CD4-positive, alpha-beta T cell treated with Interleukin-4 for 1 hour (primary cell): Measurements from ENCODE around the gene TFIP11.

Source experiments
- DNase-seq, 2 donors: peaks; one replicate each; pipeline ENCODE4 v3.0.0-alpha.2; 2020 to 2022

TFIP11 gene

GRCh38 chr22:26512149-26512793, at the start of gene TFIP11:
Gene TFIP11 (minus strand): TSS chr22:26512473. CDS start chr22:26510272, 2,201 bp downstream.
- DNase-seq, result peak; percentile 87 to 88

- DNase-seq, result no peak
Measured at GRCh38 chr22:26561756-26562417, 49.6 kb upstream of the TFIP11 start.

- DNase-seq, result no peak
Measured at GRCh38 chr22:26559961-26560575, 47.8 kb upstream of the TFIP11 start.

- DNase-seq, result no peak
Measured at GRCh38 chr22:26558248-26558895, 46.1 kb upstream of the TFIP11 start.

- no peak for DNase-seq
Measured at GRCh38 chr22:26556904-26557303, 44.6 kb upstream of the TFIP11 start.

GRCh38 chr22:26555478-26555877, 43.2 kb upstream of the TFIP11 start:
- DNase-seq, result no peak

- no peak for DNase-seq
Measured at GRCh38 chr22:26554956-26555355, 42.7 kb upstream of the TFIP11 start.

- no peak for DNase-seq
Measured at GRCh38 chr22:26553056-26553752, 40.9 kb upstream of the TFIP11 start.

GRCh38 chr22:26552466-26552865, 40.2 kb upstream of the TFIP11 start:
- no peak for DNase-seq

GRCh38 chr22:26551568-26551967, 39.3 kb upstream of the TFIP11 start:
- no peak for DNase-seq

- no peak for DNase-seq
Measured at GRCh38 chr22:26550498-26551033, 38.3 kb upstream of the TFIP11 start.

- DNase-seq, result no peak
Measured at GRCh38 chr22:26549902-26550497, 37.7 kb upstream of the TFIP11 start.

GRCh38 chr22:26548984-26549383, 36.7 kb upstream of the TFIP11 start:
- no peak for DNase-seq

GRCh38 chr22:26548303-26548702, 36.0 kb upstream of the TFIP11 start:
- DNase-seq, result no peak

GRCh38 chr22:26547837-26548236, 35.6 kb upstream of the TFIP11 start:
- no peak for DNase-seq

GRCh38 chr22:26547426-26547825, 35.2 kb upstream of the TFIP11 start:
- DNase-seq, result peak in 1 of 2 donors; percentile 19

GRCh38 chr22:26546282-26546681, 34.0 kb upstream of the TFIP11 start:
- DNase-seq, result no peak

- DNase-seq, result no peak
Measured at GRCh38 chr22:26545827-26546226, 33.6 kb upstream of the TFIP11 start.

GRCh38 chr22:26545385-26545784, 33.1 kb upstream of the TFIP11 start:
- no peak for DNase-seq

GRCh38 chr22:26544489-26544888, 32.2 kb upstream of the TFIP11 start:
- DNase-seq, result no peak

- DNase-seq, result peak; percentile 13 to 43
Measured at GRCh38 chr22:26542831-26543230, 30.6 kb upstream of the TFIP11 start.

- DNase-seq, result no peak
Measured at GRCh38 chr22:26541167-26541819, 29.0 kb upstream of the TFIP11 start.
